Left lung (tissue), 10 donors: ENCODE measurements around the gene CDH6. TPM values are rescaled to one million over a fixed set of nuclear protein-coding genes. Genes with fewer than 3 reads are reported as not detected.

Source experiments
- ATAC-seq: fragments of 200-7000 bp; cut with Tn5 transposase; one replicate; pipeline ENCODE4 v1.9.1; 2020; ENCODE audit warnings: moderate library complexity
- DNase-seq, 4 donors: peaks; one replicate each; pipeline ENCODE4 v3.0.0-alpha.2; 2013 to 2020
- H3K27ac ChIP-seq, 2 donors: fragments of 200-600 bp; sonication (generic) in 1 of 2; one replicate each; pipeline versions ENCODE4 v1.5.0 to v1.8.0; 2020 to 2021
- H3K27me3 ChIP-seq, 2 donors: fragments of 200-600 bp; sonication (generic) in 1 of 2; one replicate each; pipeline versions ENCODE4 v1.5.0 to v1.8.0; 2020 to 2021
- H3K36me3 ChIP-seq, 2 donors: fragments of 200-600 bp; sonication (generic) in 1 of 2; one replicate each; pipeline versions ENCODE4 v1.5.0 to v1.8.0; 2020 to 2021
- H3K4me1 ChIP-seq, 2 donors: fragments of 200-600 bp; one replicate each; pipeline ENCODE4 v1.8.0; 2021
- H3K4me3 ChIP-seq, 2 donors: fragments of 200-600 bp; sonication (generic) in 1 of 2; one replicate each; pipeline versions ENCODE4 v1.5.0 to v1.8.0; 2020 to 2021; ENCODE audit warnings: mild to moderate bottlenecking in 1 of 2
- H3K9me3 ChIP-seq, 2 donors: fragments of 200-600 bp; sonication (generic) in 1 of 2; one replicate each; pipeline versions ENCODE4 v1.5.0 to v1.8.0; 2020 to 2021
- intact Hi-C, 2 donors: fragments of 100-400 bp; cut with DNase I; formaldehyde crosslinking; loops; one replicate each; pipeline versions ENCODE4 v1.11.2 to v1.14.2; 2022
- polyA plus RNA-seq, 6 donors: library from polyadenylated mRNA; unstranded; fragments of 120-200 nt; gene quantifications; one replicate each; pipeline ENCODE4 v1.2.1, GENCODE V29; 2013; ENCODE audit not compliant: insufficient read length in 6 of 6
- total RNA-seq, 2 donors: library from RNA; stranded (reverse); fragmentation: NEBNext Ultra II Directional; extraction: Animal tissue kit (Norgen Biotek cat#: 25700); gene quantifications; one replicate each; pipeline ENCODE4 v1.2.1, GENCODE V29; 2021
- TF ChIP-seq, protein P1 (sequence below), 2 donors: fragments of 200-600 bp; sonication (generic) in 1 of 2; IDR thresholded peaks; one replicate each; pipeline versions ENCODE4 v1.5.0 to v1.8.0; 2021; ENCODE audit warnings: antibody characterized with exemption in 2 of 2
- donor health status: DM: no; HTN: yes; CAD: no.
- donor health status: DM: no; HTN: no; CAD: no.

Gene CDH6
- total and polyA plus RNA-seq, 8 donors, result 7.4 to 13.2 (median 9.1) TPM

DNA sequence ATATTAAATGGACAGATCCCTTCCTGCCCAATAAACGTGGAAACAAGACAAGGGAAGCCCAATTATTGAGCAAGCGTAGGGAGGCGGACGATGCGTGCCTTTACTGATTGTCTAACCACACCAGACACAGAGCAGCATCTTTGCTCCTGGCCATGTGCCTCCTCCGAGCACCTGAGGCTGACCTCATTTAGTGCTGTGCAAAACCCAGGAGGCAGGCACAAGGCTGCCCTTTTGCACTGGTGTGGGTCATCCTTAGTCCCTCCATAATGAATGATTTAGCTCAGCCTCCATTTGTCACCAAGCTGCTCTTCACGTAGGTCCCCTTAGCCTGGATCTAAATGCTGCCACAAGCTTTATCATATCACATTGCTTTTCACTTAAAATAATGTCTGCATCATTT, 24.1 kb upstream of the CDH6 start:
- Histone ChIP-seq H3K36me3 (no peaks in the 10 kb centered on the region), H3K27me3 (no peaks in the 10 kb centered on the region), H3K4me1 (no peaks in the 10 kb centered on the region), H3K9me3 (no peaks in the 10 kb centered on the region), H3K27ac (no peak overlapping the region), H3K4me3 (no peak overlapping the region)
- intact Hi-C loops, result no loop called here
- DNase-seq, result no peak
- TF ChIP-seq, protein P1, sequence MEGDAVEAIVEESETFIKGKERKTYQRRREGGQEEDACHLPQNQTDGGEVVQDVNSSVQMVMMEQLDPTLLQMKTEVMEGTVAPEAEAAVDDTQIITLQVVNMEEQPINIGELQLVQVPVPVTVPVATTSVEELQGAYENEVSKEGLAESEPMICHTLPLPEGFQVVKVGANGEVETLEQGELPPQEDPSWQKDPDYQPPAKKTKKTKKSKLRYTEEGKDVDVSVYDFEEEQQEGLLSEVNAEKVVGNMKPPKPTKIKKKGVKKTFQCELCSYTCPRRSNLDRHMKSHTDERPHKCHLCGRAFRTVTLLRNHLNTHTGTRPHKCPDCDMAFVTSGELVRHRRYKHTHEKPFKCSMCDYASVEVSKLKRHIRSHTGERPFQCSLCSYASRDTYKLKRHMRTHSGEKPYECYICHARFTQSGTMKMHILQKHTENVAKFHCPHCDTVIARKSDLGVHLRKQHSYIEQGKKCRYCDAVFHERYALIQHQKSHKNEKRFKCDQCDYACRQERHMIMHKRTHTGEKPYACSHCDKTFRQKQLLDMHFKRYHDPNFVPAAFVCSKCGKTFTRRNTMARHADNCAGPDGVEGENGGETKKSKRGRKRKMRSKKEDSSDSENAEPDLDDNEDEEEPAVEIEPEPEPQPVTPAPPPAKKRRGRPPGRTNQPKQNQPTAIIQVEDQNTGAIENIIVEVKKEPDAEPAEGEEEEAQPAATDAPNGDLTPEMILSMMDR (IDR thresholded peaks at IDR 0.05), result no peak
- ATAC-seq, result no peak

DNA sequence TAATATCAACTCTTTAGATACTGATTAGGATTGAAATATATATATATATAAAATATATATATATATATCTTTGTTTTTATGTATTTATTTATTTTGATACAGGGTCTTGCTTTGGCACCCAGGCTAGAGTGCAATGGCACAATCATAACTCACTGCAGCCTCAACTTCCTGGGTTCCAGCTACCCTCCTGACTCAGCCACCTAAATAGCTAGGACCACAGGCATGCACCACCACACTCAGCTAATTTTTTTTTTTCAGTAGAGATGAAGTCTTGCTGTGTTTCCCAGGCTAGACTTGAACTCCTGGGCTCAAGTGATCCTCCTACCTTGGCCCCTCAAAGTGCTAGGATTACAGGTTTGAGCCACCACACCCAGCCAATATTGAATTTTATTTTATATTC, 20.6 kb upstream of the CDH6 start:
- ATAC-seq (no peak), DNase-seq (no peak)
- Histone ChIP-seq H3K27me3 (no peaks in the 10 kb centered on the region), H3K36me3 (no peaks in the 10 kb centered on the region), H3K4me1 (no peaks in the 10 kb centered on the region), H3K4me3 (no peak overlapping the region), H3K27ac (no peak overlapping the region), H3K9me3 (no peaks in the 10 kb centered on the region)
- TF ChIP-seq, protein P1 (IDR thresholded peaks at IDR 0.05), result no peak
- intact Hi-C loops, result no loop called here

GRCh38 chr5:31173614-31174013, 19.9 kb upstream of the CDH6 start:
- Histone ChIP-seq H3K27ac (no peak overlapping the region), H3K9me3 (no peaks in the 10 kb centered on the region), H3K27me3 (no peaks in the 10 kb centered on the region), H3K4me1 (no peaks in the 10 kb centered on the region), H3K4me3 (no peak overlapping the region), H3K36me3 (no peaks in the 10 kb centered on the region)
- DNase-seq, result no peak
- ATAC-seq, result no peak
- TF ChIP-seq, protein P1 (IDR thresholded peaks at IDR 0.05), result no peak
- intact Hi-C loops, result no loop called here

DNA sequence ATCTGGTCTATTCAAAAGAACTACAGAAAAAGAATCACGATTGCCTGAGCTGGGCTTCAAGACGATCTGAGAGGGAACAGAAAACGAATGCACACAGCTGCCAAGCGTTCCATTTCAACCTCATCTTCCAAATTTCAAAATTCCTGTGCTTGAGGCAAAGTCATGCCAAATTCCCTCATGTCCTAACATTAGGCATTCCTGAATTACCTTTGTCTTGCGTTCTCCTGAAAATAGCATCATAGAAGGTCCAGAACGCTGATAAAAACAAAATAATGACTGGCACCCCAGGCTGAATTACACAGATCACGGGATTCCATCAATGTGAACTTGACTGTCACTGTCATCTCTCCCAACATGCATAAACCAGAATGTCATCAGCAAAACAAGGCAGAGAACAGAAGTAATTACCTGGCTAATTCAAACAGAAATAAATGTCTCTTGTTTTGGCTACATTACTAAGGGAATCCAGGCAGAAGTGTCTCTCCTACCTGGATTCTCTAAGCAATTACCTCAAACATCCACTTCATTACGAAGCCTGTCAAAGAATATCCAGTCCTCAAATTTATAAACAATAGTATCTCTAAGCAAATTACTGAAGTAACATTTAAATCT, 12.0 kb upstream of the CDH6 start:
- TF ChIP-seq, protein P1 (IDR thresholded peaks at IDR 0.05), result no peak
- intact Hi-C loops, result no loop called here

GRCh38 chr5:31182136-31182535, 11.3 kb upstream of the CDH6 start:
- no peaks in the 10 kb centered on the region for H3K4me1 ChIP-seq
- intact Hi-C loops, result no loop called here
- no peak overlapping the region for H3K27ac ChIP-seq
- H3K27me3 ChIP-seq, result no peaks in the 10 kb centered on the region
- no peaks in the 10 kb centered on the region for H3K9me3 ChIP-seq
- no peaks in the 10 kb centered on the region for H3K36me3 ChIP-seq
- no peak overlapping the region for H3K4me3 ChIP-seq
- no peak for DNase-seq
- TF ChIP-seq, protein P1 (IDR thresholded peaks at IDR 0.05), result no peak
- ATAC-seq, result no peak

More for the DNA sequence above, 12.0 kb upstream of the CDH6 start:
- DNase-seq (no peak), ATAC-seq (no peak)
- Histone ChIP-seq H3K36me3 (no peaks in the 10 kb centered on the region), H3K27me3 (no peaks in the 10 kb centered on the region), H3K4me3 (no peak overlapping the region), H3K27ac (no peak overlapping the region), H3K4me1 (no peaks in the 10 kb centered on the region), H3K9me3 (no peaks in the 10 kb centered on the region)
